NK-92 (cell line): Measurements from ENCODE around the gene RNASE7.

Experiments
- DNase-seq: peaks from one replicate; lab custom pipeline; 2025; ENCODE audit not compliant: unreplicated experiment; lab: John Stamatoyannopoulos, UW

Gene RNASE7

DNA sequence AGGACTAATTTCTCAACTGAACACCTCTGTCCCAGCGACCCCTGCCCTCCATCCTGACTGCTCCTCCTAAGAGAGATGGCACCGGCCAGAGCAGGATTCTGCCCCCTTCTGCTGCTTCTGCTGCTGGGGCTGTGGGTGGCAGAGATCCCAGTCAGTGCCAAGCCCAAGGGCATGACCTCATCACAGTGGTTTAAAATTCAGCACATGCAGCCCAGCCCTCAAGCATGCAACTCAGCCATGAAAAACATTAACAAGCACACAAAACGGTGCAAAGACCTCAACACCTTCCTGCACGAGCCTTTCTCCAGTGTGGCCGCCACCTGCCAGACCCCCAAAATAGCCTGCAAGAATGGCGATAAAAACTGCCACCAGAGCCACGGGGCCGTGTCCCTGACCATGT lies 756 bp downstream of the RNASE7 start:
- no peak for DNase-seq

DNA sequence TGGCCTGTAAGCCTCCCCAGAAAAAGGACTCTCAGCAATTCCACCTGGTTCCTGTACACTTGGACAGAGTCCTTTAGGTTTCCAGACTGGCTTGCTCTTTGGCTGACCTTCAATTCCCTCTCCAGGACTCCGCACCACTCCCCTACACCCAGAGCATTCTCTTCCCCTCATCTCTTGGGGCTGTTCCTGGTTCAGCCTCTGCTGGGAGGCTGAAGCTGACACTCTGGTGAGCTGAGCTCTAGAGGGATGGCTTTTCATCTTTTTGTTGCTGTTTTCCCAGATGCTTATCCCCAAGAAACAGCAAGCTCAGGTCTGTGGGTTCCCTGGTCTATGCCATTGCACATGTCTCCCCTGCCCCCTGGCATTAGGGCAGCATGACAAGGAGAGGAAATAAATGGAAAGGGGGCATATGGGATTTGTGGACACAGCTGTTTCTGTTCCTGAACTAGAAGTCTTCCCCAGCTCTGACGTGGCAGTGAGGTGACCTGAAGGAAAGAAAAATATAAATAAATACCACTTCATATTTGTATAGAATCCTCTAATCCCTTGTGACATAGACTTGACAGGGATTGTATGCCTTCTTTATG lies 1.3 kb downstream of the RNASE7 start:
- no peak for DNase-seq

DNA sequence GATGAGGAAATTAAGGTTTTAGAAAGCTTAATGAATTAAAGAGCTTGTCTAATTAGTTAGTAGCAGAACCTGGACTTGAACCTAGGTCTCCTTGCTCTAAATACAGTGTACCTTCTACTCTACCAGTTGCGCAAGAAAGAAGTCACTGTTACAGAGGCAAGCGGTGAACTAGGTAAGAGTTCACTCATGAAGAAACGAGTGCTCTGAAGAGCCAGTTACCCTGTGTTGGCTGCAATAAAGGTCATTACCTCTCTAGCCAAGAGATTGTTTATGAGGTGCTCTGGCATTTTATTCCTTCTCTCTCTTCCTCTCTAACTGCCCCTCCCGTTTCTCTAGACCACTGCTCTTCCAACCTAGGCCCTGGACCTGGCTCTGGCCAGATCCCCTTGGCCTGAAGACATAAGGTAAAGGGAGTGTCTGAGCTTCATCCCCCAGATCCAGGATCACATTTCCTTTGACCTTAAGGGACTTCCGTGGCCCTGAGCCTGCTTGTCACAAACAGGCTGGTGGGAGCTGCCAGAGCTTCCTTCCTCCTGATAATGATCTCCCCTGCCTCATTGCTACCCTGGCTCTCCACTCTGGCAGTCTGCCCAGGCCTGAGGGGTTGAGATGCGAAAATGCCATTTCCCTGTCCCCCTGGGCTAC lies 1.9 kb downstream of the RNASE7 start:
- DNase-seq: no peak

DNA sequence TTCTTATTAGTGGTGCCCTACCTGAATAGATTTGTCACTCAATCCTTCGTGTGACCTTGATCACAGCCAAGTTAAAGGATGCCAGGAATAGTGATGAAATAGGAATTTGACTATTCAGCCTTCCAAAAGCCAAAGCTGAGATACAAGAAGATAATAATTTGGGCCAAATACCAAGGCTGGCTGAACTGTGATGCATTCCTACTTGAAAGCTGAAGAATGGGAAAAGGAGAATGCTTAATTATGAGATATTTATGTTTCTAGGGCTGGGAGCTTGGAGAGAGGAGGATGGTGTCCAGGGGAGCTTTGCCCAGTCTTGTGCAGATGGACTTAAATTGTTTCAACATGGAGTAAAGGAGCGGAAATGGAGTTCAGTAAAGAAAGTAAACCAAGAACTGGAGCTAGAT lies 5.2 kb downstream of the RNASE7 start:
- no peak for DNase-seq

DNA sequence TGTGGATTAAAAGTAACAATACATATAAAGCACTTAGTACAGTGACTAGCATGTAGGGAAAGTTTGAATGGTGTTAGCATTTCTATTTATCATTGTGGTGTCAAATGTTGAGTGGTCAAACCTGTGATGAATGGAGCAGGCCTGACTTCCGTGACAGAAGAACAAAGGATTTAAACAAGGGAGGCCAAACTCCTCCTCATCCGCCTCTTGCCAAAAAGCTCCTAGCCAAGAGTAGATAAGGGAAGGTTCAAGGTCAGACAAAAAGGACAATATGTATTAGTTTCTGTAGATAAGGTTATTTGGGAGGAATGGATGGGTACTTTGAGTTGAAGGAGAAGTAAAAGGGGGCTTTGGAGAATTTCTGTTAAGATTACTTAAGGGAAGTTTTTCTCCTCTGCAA lies 6.5 kb downstream of the RNASE7 start:
- no peak for DNase-seq

DNA sequence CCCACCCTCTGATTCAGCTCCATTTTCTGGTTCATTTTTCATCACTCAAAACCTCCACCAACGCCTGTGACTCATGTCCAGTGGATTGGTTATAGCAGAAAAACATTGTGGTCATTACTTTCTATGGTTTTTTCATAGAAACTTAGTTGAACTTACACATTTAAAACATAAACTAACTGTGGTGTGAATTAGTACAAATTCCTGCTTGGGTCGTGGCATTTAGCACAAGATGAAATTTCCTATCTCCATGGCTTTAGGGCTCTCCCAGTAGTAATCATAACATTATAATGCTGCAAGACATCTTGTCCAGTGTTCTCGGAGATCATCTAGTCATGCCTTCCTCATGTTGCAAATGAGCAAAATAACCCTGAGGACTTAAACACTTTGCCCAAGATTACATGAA lies 7.1 kb downstream of the RNASE7 start:
- no peak for DNase-seq

DNA sequence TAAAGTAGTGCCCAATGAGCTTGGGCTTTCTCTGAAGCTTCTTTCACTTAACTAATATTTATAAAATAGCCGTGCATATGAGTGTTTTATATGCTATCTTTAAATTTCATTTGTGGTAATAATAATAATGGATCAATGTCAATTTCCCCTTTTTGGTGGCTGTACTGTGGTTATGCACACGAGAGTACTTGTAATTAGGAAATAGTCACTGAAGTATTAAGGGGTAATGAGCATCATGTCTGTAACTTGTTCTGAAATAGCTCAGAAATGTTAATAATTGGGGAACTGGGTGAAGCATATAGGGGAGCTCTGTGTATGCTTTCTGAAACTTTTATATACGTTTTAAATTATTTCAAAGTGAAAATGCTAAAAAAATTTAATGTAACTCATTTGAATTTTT lies 8.4 kb downstream of the RNASE7 start:
- no peak for DNase-seq

DNA sequence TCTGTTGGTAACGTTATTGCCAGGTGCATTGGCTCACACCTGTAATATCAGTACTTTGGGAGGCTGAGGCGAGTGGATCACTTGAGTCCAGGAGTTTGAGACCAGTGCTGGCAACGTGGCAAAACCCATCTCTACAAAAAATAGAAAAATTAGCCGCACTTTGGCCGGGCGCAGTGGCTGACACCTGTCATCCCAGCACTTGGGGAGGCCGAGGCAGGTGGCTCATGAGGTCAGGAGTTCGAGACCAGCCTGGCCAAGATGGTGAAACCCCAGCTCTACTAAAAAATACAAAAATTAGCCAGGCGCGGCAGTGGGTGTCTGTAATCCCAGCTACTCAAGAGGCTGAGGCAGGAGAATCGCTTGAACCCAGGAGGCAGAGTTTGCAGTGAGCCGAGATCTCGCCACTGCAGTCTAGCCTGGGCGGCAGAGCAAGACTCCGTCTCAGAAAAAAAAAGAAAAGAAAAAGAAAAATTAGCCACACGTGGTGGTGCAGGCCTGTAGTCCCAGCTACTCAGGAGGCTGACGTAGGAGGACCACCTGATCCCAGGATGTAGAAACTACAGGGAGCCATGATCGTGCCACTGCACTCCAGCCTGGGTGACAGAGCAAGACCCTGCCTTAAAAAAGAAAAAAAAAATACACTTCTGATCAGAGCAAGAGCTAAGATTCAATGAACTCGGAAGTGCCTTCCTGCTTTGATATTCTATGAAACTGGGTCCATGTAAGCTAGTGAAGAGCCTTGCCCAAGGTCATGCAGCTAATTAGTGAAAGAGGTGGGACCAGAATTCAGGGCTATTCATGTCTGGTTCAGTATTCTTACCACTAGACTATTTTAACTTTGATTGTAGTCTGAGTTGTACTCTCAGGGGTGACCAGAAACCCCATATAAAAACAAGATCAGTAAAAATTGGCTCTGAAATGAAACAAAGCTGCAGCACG lies 11.3 kb downstream of the RNASE7 start:
- no peak for DNase-seq

DNA sequence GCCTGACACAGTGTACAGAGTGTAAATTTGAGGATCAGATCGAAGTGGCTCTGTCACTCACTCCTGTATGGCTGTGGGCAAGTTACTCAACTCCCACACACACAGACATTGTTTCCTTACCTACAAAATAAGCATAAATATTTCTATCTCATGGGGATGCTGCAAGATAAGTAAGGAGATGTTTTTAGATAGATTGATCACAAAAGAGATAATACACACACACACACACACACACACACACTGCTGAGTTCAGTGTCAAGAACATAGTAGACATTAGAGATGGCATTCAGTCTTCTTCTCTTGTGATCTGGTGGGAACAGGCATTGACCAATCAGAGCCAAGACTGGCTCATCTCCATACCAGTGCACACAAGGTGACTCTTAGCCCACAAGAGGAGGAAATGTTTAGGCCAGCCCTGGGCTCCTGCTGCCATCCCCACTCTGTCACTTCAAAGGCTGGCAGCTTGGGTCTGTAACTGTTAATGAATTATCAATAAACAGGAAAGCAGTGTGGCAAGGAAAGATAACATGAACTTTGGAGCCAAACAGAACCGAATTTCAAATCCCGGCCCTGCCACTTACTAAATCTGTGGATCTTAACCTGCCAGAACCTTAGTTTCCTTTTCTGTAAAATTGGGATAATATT lies 12.1 kb downstream of the RNASE7 start:
- DNase-seq: no peak

DNA sequence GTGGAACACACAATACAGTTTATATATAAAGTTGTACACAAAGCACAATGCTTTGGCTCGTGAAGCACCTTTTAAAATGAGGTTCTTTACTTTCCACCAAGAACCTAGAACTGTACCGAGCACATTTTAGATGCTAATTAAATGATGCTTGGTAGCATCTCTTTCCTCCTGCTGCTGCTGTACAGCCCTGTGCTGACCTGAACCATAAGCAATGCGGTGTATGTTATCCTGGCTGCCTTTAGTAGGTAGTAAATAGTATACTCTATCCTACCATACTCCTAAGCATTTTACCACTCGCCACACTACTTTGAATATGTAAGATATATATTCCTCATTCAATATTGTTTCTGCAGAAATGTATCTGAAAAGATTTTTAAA lies 12.6 kb downstream of the RNASE7 start:
- DNase-seq: no peak

DNA sequence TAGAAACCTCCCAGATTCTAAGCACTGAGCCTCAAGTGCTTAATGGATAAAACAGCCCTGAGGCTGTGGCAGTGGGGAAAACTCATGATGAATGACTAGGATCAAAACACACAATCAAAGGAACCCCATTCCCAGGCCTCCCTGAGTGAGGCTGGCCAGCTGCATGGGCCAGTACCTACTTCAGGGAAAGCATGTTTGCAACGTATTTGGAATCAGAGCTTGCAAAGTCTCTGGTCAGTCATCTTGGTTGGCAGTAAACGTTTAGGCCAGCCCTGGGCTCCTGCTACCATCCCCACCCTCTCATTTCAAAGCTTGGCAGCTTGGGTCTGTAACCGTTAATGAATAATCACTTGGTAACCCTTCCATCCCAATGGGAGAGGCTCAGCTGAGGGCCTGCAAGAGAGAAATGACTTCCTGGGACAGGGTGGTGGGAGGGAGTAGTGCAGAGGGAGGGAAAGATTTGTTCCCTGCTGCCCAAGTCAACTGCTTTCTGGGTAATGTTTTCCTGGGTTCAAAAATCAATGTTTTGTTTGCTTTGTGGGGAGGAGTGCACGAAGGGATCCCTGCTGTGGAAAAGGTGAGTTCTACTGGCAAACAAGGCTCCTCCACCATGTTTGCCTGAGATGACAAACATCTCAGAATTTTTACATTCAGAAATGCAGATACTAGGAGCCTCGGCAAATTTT lies 13.4 kb downstream of the RNASE7 start:
- DNase-seq: no peak

DNA sequence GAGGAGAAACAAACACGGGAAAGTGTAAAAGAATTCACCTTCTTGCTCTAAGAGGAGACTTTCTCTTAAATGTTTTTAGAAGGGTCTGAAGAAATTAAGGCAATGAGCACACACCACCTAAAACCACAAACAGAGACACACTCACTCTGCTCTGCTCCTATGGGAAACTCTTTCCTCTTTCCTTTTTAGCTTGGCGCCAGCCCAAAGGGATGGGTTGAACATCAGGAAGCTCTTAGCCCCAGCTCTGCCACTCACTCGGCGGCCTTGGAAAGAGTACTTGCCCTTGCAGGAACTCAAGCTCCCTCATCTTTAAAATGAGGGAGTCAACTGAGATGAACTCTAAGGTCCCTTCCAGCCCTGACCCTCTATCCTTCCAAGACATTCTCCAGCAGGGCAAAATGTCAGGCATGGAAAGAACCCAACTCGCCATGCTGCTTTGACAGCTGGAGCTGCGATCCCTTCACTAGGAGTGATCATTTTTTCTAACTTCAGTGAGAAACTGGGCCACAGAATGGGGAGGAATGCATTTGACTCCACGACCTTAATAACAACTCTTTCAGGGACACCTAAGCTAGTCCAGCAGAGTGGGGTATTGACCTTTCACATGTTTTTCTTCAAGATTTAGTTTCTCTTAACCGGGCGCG lies 14.5 kb downstream of the RNASE7 start:
- no peak for DNase-seq

DNA sequence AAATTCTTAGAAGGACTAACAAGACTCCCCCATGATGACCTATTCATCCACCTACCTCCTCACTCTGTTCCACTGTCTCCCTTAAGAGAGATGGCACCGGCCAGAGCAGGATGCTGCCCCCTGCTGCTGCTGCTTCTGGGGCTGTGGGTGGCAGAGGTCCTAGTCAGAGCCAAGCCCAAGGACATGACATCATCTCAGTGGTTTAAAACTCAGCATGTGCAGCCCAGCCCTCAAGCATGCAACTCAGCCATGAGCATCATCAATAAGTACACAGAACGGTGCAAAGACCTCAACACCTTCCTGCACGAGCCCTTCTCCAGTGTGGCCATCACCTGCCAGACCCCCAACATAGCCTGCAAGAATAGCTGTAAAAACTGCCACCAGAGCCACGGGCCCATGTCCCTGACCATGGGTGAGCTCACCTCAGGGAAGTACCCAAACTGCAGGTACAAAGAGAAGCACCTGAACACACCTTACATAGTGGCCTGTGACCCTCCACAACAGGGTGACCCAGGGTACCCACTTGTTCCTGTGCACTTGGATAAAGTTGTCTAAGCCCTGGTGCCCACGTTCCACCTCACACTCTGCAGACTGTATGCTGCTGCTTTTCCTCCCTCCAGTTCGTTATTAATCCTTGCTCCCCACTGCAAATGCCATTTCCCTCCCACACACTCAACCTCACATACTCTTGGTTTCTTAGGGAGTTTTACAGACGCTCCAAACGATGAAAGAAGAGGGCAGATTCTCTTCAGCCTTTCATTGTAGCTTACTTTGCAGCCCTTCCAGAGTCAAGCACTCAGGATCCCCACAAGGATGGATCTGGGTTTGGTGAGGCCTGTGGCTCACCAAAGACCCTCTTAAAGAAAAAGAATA lies 15.9 kb downstream of the RNASE7 start, which contains the start of gene RNASE8:
RNASE8 (plus strand) TSS at position 20 of the 873 bp plus-strand sequence; CDS start at position 91, 71 bp downstream.
- no peak for DNase-seq

DNA sequence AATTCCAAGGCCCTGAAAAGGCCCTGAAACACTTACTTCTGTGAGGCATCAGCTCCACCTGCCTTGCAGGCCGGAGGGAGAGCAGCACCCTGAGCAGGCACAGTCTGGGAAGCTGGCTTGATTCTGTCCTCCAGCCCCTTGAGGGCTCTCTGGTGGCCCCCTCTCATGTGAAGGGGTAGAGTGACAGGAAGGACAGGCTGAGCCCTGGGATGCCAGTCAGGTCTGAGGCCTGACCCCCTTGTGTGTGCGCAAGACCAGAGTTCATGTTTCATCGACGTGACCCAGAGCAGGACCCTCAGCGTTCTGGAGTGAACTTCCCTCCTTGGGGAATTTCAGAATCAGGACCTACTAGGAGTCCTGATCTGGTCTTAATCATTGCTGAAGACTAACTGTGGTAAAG lies 16.7 kb downstream of the RNASE7 start:
- no peak for DNase-seq

DNA sequence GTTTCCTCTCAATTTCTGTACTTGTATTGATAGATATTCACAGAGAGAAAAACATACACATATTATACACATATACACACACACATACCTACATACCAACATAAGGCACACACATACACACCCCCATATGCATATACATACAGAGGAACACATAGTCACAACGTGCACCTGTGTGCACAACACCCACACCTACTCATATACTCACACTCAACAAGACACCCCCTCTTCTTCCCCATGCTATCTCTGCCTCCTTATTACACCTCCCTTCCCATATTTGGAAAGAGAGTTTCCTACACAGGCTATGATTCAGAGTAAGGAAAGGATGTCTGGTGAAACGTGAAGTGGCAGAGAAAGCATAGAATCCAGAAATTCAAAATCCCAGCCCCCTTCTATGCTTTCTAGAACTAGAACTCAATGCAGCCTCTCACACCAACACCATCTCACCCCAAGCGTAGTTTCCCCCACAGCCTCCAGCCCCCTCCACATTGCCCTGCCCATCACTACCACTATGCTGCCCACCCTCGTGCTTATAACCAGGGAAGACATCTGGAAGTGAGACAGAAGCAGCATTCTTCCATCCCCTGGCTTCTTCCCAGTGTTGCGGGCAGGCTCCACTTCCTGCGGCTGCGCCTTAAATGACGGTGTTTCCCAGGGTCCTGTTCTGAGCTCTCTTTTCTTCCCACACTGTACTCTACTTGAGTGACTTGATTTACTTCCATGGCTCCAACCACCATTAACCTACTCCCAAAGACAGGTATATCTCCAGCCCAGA lies 17.9 kb downstream of the RNASE7 start:
- no peak for DNase-seq

DNA sequence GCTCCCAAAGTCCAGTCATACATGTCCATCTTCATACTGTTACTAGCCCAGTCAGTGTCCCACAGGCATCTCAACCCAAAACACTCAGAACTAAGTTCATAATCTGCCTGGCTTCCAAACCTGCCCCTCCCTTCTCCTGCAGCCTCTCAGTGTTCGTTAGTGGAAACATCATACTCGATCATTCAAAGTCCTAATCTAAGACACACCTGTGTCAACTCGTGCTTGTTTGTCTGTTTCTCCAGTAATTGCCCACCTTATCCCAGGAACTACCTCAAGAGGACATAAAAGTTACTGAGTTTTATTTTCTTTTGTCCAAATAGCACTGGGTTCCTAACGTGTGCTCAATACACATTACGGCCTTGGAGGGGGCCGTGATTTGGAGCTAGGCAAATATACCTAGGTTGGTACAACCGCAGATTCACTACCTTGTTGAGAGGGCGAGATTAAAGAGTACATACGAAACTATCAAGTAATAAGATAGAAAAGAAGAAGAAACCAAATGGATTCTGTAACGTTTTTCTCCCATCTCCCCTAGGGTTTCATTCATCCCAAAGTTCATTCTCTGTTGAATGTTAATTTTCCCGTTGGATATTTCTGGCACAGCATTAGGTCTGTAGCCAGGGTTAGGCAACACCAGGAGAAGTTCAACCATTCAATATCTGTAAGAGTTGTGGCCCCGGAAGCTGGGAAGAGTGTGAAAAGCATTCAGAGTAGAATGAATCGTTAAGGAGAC lies 18.6 kb downstream of the RNASE7 start:
- no peak for DNase-seq

DNA sequence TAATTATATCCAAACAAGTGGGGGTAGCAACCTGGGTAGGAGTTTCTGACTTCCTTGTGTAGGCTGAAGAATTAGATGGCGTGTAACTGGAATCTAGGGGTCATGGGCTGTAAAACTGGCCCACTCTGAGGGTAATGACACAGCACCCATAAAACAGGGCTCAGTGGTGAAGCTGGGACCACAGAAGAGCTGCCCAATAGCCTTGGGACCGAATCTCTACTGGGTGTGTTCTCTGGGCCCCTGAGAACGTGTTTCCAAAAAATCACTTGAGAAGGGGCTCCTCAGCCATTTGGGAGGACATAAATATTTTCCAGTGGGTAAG lies 19.1 kb downstream of the RNASE7 start:
- DNase-seq: no peak

DNA sequence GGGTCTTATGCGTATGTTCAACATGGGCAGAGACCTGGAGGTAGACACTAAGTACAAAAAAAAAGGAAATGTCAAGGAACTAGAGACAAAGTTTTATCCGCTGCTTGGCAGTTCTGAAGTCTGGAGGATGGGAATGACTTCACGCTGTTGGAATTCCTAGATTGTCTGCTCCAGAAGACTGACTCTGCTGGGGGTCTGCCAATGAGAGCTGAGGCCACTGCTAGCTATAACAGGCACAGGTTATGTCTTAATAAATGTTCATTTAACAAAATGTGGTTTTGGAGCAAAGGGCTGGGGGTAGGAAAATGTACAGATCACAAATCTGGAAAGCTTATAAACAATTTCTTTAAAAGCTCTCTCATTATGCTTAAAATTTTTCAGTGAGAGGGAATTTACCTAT lies 21.3 kb downstream of the RNASE7 start:
- DNase-seq: no peak
